Measurements from ENCODE around the gene DTYMK. TPM values are rescaled to one million over a fixed set of nuclear protein-coding genes. Genes with fewer than 3 reads are reported as not detected.
A peak's percentile ranks its signal among the peaks of the same experiment; 100 is the strongest.

The DTYMK gene
- polyA plus RNA-seq, 1 experiment, result 28.4 TPM

GRCh38 chr2:241629762-241630435, 56.7 kb downstream of the DTYMK start:
- no peak for TF ChIP-seq CTCF (IDR thresholded peaks at IDR 0.05; ENCODE audit: low read depth, low read length)
- no peak overlapping the region; the same call in 1 of the 2 replicates for H3K4me3 ChIP-seq (ENCODE audit: low read depth, low read length)
- no peak for DNase-seq (ENCODE audit: low read depth, low spot score)
- ChIA-PET CTCF (no interaction called here), POLR2A (no interaction called here)
- no peaks in the 10 kb centered on the region for H3K27me3 ChIP-seq (ENCODE audit: control insufficient read depth, insufficient read depth, low read length)
- no peaks in the 10 kb centered on the region for H3K9me3 ChIP-seq (ENCODE audit: control insufficient read depth, insufficient read depth, low read length)
- H3K27ac ChIP-seq (ENCODE audit: low read depth, low read length), result peak overlapping the region; percentile 52

- CTCF ChIA-PET, result no interaction called here
- H3K27ac ChIP-seq (ENCODE audit: low read depth, low read length), result no peak overlapping the region
- H3K9me3 ChIP-seq (ENCODE audit: control insufficient read depth, insufficient read depth, low read length), result no peaks in the 10 kb centered on the region
- POLR2A ChIA-PET, result no interaction called here
- no peaks in the 10 kb centered on the region for H3K27me3 ChIP-seq (ENCODE audit: control insufficient read depth, insufficient read depth, low read length)
- no peak for DNase-seq (ENCODE audit: low read depth, low spot score)
- no peak for TF ChIP-seq CTCF (IDR thresholded peaks at IDR 0.05; ENCODE audit: low read depth, low read length)
- no peak overlapping the region for H3K4me3 ChIP-seq (ENCODE audit: low read depth, low read length)
These were observed 58.9 kb downstream of the DTYMK start for GRCh38 chr2:241627675-241628074.

Other genes starting within 250 kb of the DTYMK start
- 216 and 302 TPM in 2 replicates for gene STK25, start 178.2 kb downstream of the DTYMK start, polyA plus RNA-seq (2011; rRNA removed)
- gene BOK, start 128.1 kb downstream of the DTYMK start, polyA plus RNA-seq (2011; rRNA removed), result 18.6 and 28.0 TPM in 2 replicates
- 23.7 and 34.1 TPM in 2 replicates for gene THAP4, start 49.7 kb downstream of the DTYMK start, polyA plus RNA-seq (2011; rRNA removed)
- 82.4 and 98.2 TPM in 2 replicates for gene ATG4B, start 49.1 kb downstream of the DTYMK start, polyA plus RNA-seq (2011; rRNA removed)
- gene ING5, start 15.2 kb upstream of the DTYMK start, polyA plus RNA-seq (2011; rRNA removed), result 22.4 and 23.9 TPM in 2 replicates
- 7.3 and 9.5 TPM in 2 replicates for gene D2HGDH, start 47.8 kb upstream of the DTYMK start, polyA plus RNA-seq (2011; rRNA removed)
- gene GAL3ST2, start 90.0 kb upstream of the DTYMK start, polyA plus RNA-seq (2011; rRNA removed), result not detected in 2 replicates
- not detected in 2 replicates for gene NEU4, start 122.4 kb upstream of the DTYMK start, polyA plus RNA-seq (2011; rRNA removed)
- gene PDCD1, start 172.1 kb upstream of the DTYMK start, polyA plus RNA-seq (2011; rRNA removed), result not detected in 2 replicates
- not detected in 2 replicates for gene RTP5, start 182.9 kb upstream of the DTYMK start, polyA plus RNA-seq (2011; rRNA removed)

Data from AG04450 (cell line).